WERI-Rb-1 (cell line): Measurements from ENCODE around the gene TCF12.

Experiments
- DNase-seq: peaks from one replicate; pipeline ENCODE4 v3.0.0-alpha.2; 2020
- H3K27ac ChIP-seq: fragments of 250-450 bp; sonication (Bioruptor Pico); 2 replicates; pipeline ENCODE4 v1.5.1; 2020; ENCODE audit warnings: mild to moderate bottlenecking, moderate library complexity
- H3K27me3 ChIP-seq: fragments of 250-450 bp; sonication (Bioruptor Pico); 2 replicates; pipeline ENCODE4 v1.5.1; 2021; ENCODE audit warnings: mild to moderate bottlenecking, low read depth, moderate library complexity; ENCODE audit not compliant: insufficient read depth, severe bottlenecking
- H3K36me3 ChIP-seq: fragments of 250-450 bp; sonication (Bioruptor Pico); 2 replicates; pipeline ENCODE4 v1.5.1; 2020; ENCODE audit warnings: mild to moderate bottlenecking, moderate library complexity
- H3K4me3 ChIP-seq: 2 replicates; pipeline ENCODE4 v1.5.1; 2011; ENCODE audit warnings: low read depth, mild to moderate bottlenecking, control low read depth, low read length
- H3K9me3 ChIP-seq: fragments of 250-450 bp; sonication (Bioruptor Pico); 2 replicates; pipeline ENCODE4 v1.5.1; 2021; ENCODE audit warnings: mild to moderate bottlenecking, moderate library complexity; ENCODE audit not compliant: severe bottlenecking
- CTCF ChIP-seq: IDR thresholded peaks from 2 replicates; pipeline ENCODE4 v1.5.1; 2011; ENCODE audit warnings: low read depth, mild to moderate bottlenecking, control low read depth, inconsistent platforms, low read length

TCF12 gene

GRCh38 chr15:56943403-56943802 is 25.0 kb downstream of the TCF12 start:
- H3K27ac ChIP-seq, result no peak overlapping the region
- H3K27me3 ChIP-seq, result no peaks in the 10 kb centered on the region
- DNase-seq, result no peak
- no peak overlapping the region for H3K4me3 ChIP-seq
- peaks cover 6% of the 10 kb centered on the region for H3K36me3 ChIP-seq
- peaks cover 4% of the 10 kb centered on the region for H3K9me3 ChIP-seq
- TF ChIP-seq CTCF, result no peak

- H3K27me3 ChIP-seq, result no peaks in the 10 kb centered on the region
- H3K36me3 ChIP-seq, result peaks cover 6% of the 10 kb centered on the region
- peaks cover 4% of the 10 kb centered on the region for H3K9me3 ChIP-seq
- DNase-seq, result no peak
- no peak overlapping the region for H3K4me3 ChIP-seq
- TF ChIP-seq CTCF, result no peak
- no peak overlapping the region for H3K27ac ChIP-seq
Measured at GRCh38 chr15:56944485-56944884, 26.0 kb downstream of the TCF12 start.

- DNase-seq, result no peak
- Histone ChIP-seq H3K27ac (no peak overlapping the region), H3K9me3 (peaks cover 4% of the 10 kb centered on the region), H3K4me3 (no peak overlapping the region), H3K36me3 (peaks cover 6% of the 10 kb centered on the region), H3K27me3 (no peaks in the 10 kb centered on the region)
- no peak for TF ChIP-seq CTCF
Measured at GRCh38 chr15:56946150-56946549, 27.7 kb downstream of the TCF12 start.

- no peak overlapping the region for H3K27ac ChIP-seq
- no peak for TF ChIP-seq CTCF
- no peak overlapping the region for H3K4me3 ChIP-seq
- no peaks in the 10 kb centered on the region for H3K27me3 ChIP-seq
- peaks cover 6% of the 10 kb centered on the region for H3K36me3 ChIP-seq
- peaks cover 4% of the 10 kb centered on the region for H3K9me3 ChIP-seq
- DNase-seq, result no peak
Measured at GRCh38 chr15:56948000-56948763, 29.7 kb downstream of the TCF12 start.

GRCh38 chr15:56948764-56949101 is 30.3 kb downstream of the TCF12 start:
- TF ChIP-seq CTCF, result no peak
- Histone ChIP-seq H3K9me3 (peaks cover 4% of the 10 kb centered on the region), H3K4me3 (no peak overlapping the region), H3K27ac (no peak overlapping the region), H3K36me3 (peaks cover 6% of the 10 kb centered on the region), H3K27me3 (no peaks in the 10 kb centered on the region)
- DNase-seq, result no peak

GRCh38 chr15:56950979-56951378 is 32.5 kb downstream of the TCF12 start:
- no peak overlapping the region for H3K4me3 ChIP-seq
- no peak overlapping the region for H3K27ac ChIP-seq
- H3K9me3 ChIP-seq, result peaks cover under 1% of the 10 kb centered on the region
- H3K36me3 ChIP-seq, result peaks cover under 1% of the 10 kb centered on the region; the same call in 1 of the 2 replicates
- H3K27me3 ChIP-seq, result no peaks in the 10 kb centered on the region
- no peak for TF ChIP-seq CTCF
- no peak for DNase-seq
